ENCODE results near the gene PTPN14.

The PTPN14 gene

DNA sequence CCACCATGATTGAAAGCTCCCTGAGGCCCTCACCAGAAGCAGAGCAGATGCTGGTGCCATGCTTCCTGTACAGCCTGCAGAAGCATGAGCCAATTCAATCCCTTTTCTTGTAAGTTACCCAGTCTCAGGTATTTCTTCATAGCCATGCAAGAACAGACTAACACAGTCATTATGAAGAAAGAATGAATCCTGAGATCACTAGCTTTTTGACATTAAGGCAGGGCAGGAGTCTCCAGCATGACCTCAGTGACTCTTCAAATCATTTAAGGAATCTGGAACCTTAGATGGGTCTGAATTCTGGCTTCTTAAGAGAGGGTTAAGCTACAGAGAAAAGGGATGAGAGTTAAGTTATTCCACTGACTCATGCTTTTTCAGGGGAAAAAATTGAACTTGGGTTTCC, 79.0 kb downstream of the PTPN14 start:
- DNase-seq (ENCODE audit: extremely low read depth, low read depth), result no peak
- TF ChIP-seq, protein P1, sequence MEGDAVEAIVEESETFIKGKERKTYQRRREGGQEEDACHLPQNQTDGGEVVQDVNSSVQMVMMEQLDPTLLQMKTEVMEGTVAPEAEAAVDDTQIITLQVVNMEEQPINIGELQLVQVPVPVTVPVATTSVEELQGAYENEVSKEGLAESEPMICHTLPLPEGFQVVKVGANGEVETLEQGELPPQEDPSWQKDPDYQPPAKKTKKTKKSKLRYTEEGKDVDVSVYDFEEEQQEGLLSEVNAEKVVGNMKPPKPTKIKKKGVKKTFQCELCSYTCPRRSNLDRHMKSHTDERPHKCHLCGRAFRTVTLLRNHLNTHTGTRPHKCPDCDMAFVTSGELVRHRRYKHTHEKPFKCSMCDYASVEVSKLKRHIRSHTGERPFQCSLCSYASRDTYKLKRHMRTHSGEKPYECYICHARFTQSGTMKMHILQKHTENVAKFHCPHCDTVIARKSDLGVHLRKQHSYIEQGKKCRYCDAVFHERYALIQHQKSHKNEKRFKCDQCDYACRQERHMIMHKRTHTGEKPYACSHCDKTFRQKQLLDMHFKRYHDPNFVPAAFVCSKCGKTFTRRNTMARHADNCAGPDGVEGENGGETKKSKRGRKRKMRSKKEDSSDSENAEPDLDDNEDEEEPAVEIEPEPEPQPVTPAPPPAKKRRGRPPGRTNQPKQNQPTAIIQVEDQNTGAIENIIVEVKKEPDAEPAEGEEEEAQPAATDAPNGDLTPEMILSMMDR (IDR thresholded peaks at IDR 0.05; ENCODE audit: low read depth, low read length), result no peak

DNA sequence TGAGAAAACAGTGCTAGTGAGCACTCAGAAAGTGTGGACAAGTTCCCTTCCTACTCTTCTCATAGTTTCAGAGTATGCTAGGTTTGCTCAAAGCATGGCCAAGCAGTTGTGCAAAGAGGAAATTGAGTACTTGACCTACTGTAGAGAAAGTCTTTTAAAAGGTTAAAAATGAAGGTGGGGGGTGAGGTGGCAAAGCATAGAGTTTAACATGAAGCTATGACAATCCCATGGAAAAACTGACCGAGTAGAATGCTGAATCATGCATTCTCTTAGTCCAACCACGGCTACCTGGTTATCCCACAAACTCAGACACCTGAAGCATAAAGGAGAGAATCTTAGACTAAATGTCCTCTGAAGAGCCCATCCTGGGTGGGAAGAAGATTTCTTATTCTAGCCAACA, 79.9 kb downstream of the PTPN14 start:
- TF ChIP-seq, protein P1 (IDR thresholded peaks at IDR 0.05; ENCODE audit: low read depth, low read length), result no peak
- no peak for DNase-seq (ENCODE audit: extremely low read depth, low read depth)

DNA sequence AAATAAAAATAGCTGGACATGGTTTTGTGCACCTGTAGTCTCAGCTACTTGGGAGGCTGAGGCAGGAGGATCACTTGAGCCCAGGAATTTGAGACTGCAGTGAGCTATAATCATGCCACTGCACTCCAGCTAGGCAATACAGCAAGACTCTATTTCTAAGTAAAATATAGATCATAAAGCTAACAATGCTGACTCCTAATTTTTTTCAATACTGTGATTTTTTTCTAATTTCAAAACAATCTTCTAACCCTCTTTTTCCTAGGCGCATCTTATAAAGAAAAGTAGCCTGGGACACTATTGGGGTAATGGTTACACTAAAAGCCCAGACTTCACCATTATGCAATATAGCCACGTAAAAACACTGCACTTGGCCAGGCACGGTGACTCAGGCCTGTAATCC, 81.3 kb downstream of the PTPN14 start:
- TF ChIP-seq, protein P1 (IDR thresholded peaks at IDR 0.05; ENCODE audit: low read depth, low read length), result no peak

DNA sequence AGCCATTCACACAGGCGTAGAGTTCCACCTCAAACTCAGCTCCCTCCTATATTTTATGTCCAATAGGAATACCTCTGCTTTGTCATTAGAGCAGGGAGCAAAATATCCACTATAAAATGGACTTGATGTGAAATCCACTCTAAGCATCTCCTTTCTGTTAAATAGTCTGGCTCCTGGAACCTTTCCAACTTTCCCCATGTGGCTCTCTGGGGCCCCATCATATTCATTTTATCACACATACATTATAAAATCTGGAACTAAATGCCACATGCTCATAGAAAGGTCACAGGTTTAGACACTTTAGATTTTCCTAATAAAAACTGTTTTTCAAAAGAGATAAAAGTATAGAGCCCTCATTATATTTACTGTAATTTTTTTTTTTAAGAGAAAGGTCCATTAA, 82.1 kb downstream of the PTPN14 start:
- TF ChIP-seq, protein P1 (IDR thresholded peaks at IDR 0.05; ENCODE audit: low read depth, low read length), result no peak

More for the DNA sequence above, 81.3 kb downstream of the PTPN14 start:
- DNase-seq (ENCODE audit: extremely low read depth, low read depth), result no peak

DNA sequence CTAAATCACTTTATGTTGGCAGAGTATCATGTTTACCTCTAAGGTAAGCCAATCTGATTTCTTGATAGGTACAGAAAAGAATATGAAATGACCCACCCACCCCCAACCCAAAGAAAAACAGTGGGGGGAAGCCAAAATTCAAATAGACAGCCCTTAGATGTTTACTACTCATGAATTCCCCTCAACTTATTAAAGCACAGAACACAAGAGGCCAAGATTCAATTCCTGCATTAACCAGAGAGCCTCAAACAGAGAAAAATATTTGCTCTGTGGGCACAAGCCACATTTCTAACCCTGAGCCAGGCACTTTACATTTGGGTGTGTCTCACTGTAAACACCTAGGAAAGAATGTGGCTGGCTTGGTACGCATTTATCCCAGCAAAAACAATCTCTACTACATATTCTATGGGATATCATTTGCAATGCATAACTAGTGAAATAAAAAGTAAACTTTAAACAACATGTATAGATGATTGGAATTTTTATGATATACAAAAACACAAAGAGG, 84.3 kb downstream of the PTPN14 start:
- no peak for DNase-seq (ENCODE audit: extremely low read depth, low read depth)
- TF ChIP-seq, protein P1 (IDR thresholded peaks at IDR 0.05; ENCODE audit: low read depth, low read length), result no peak

More for the DNA sequence above, 82.1 kb downstream of the PTPN14 start:
- no peak for DNase-seq (ENCODE audit: extremely low read depth, low read depth)

DNA sequence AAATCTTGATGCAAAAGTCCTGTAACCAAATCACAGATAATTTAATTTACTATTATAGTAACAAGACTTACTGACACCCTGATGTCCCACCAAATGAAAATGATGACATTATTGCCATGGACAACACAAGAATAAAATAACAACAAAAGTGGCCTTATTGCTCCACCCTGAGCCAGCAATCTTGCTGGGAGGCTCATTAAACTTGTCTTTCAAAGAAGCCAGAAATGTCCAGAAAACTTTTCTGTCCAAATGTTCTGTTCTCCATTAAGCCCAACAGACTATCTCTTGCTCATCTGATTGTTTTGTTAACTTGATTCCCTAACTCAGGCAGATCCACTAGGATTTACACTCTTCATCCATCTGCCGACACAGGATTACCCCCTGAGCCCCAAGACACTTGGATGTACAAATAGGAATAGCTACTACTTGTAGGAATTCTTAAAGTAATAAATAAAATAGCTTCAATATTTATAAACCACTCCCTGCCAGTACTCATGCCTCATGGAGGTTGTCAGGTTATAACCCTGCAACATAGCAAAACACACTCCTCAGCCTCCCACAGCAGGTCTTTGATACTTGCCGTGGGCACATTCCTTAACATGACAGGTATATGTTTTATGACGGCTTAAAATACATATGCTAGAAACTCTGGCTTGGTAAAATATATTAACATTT, 84.9 kb downstream of the PTPN14 start:
- no peak for DNase-seq (ENCODE audit: extremely low read depth, low read depth)
- TF ChIP-seq, protein P1 (IDR thresholded peaks at IDR 0.05; ENCODE audit: low read depth, low read length), result no peak

DNA sequence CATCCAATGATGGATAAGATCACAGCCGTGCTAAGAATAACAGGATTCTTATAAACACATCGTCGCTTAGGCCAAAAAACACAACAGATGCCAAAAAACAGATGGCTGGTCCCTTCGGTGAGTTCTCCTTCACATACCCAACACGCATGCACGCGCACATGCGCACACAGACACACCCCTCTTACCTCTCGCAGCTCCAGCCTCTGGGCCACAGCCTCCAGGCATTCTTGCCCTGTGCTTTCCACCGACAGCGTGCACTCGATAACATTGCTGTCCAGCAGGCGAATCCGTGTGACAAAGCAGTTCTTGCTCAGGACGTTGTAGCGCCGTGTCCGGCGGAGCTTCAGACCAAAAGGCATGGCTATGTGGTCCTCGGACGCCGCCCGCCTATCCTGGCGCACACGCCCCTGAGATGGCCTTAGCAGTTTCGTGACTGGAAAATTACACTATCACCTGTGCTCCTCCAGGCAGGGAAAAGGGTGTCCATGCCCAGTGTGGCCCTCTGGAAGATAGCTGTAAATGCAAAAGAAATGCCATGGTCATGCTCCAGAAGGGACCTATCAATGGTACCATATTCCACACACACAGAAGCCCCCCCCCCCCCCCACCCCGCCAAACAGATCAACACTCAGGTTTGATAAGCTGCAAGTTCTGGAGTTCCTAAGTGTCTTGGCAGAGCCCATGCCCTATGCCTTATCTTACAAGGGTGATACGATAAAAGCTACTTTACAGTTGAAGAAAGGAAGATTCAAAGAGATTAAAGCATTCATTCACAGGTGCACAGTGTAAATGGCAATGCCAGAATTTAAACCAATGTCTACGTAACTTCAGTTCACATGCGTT, 86.7 kb downstream of the PTPN14 start:
- TF ChIP-seq, protein P1 (IDR thresholded peaks at IDR 0.05; ENCODE audit: low read depth, low read length), result no peak
- no peak for DNase-seq (ENCODE audit: extremely low read depth, low read depth)

All from AG09319 (cell line).